Measurements from ENCODE around the gene BDKRB2.

Gene BDKRB2

GRCh38 chr14:96255501-96256366 lies 51.1 kb downstream of the BDKRB2 start, which contains the start of gene BDKRB1:
BDKRB1 (plus strand) TSS chr14:96256210; CDS start chr14:96263683, 7,473 bp downstream.
- DNase-seq = no peak

DNA sequence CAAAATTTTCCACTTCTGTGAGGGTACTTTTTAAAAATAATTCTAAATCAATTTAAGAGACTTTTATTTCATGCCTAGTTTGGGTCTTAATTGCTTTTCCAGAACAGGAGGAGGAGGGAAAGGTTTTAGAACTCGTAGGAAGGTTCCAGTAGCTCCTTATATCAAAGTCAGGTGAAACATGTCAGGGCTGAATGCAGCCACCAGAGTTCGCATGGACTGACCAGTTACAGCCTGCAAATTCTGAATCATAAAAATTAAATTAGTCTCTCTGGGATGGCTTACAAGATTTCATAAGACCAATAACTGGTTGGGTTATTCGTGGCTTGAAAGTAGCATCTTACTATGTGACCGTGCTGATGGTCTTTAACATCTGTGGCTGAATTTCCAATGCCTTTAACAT lies 51.8 kb downstream of the BDKRB2 start:
- DNase-seq = no peak

GRCh38 chr14:96257056-96257455 lies 52.4 kb downstream of the BDKRB2 start:
- no peak for DNase-seq

DNA sequence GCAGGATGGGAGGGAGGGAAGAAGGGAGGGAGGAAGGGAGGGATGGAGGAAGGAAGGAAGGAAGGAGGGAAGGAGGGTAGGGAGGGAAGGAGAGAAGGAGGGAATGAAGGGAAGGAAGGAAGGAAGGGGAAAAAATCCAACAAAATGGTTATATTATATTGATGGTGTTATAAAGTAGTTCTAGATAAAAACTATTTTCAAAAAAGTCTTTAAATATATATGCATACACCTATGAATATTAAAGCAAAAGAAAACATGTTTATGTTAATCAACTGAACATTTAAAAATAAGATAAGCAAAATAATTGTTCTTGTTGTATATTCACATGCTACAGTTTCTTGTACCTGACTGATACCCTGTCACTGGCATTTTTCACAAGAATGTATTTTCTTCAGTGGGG lies 53.3 kb downstream of the BDKRB2 start:
- no peak for DNase-seq

DNA sequence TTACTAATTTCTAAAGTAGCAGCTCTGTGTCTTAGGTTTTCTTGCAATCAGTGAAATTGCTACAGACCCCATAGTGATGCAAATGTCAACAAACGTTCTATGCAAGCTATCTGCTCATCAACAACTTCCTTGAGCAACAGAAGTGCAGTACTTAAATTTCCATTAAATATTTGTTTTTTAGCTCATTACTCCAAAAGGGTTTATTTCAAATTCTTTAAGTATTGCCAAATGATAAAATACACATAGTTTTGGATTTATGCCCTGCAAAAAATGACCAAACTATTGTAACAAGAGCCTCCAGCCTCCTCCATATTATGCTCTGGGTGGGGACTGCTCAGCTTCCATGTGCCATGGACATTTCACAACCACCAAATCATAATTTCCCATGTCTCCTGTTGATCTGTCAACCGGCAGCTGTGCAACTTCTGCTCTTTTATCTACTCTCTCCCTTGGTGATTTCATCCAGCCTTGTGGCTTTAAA lies 55.7 kb downstream of the BDKRB2 start:
- no peak for DNase-seq

DNA sequence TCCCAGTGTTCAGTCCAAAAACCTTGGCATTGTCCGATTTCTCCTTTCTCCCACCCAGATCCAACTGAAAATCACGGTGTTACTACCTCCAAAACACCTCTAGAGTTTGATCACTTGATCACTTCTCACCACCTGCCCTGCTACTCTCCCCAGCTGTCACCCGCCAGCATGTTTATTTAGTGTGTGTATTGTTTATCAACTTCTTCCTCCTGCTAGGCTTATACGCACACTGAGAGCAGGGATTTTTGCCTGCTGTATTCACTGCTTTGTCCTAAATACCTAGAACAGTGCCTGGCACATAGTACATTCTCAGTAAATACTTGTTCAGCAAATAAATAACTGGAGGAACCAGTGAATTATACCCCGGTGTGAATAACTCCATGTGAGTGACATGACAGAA lies 56.4 kb downstream of the BDKRB2 start:
- DNase-seq = no peak

GRCh38 chr14:96261772-96262655 lies 57.4 kb downstream of the BDKRB2 start:
- DNase-seq = no peak

DNA sequence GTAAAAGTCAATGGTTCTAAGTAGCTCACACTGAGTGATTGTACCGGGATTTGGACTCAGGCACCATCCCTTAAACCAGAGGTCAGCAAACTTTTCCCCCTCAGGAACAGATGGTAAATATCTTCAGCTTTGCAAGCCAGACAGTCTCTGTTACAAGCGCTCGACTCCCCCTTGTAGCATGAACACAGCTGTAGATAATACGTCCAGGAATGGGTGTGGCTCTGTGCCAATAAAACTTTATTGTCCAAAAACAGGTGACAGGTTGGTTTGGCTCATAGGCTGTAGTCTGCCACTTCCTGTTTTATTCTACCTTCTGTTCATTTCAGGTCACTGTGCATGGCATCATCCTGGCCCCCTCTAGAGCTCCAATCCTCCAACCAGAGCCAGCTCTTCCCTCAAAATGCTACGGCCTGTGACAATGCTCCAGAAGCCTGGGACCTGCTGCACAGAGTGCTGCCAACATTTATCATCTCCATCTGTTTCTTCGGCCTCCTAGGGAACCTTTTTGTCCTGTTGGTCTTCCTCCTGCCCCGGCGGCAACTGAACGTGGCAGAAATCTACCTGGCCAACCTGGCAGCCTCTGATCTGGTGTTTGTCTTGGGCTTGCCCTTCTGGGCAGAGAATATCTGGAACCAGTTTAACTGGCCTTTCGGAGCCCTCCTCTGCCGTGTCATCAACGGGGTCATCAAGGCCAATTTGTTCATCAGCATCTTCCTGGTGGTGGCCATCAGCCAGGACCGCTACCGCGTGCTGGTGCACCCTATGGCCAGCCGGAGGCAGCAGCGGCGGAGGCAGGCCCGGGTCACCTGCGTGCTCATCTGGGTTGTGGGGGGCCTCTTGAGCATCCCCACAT lies 58.9 kb downstream of the BDKRB2 start:
- peak; percentile 40 for DNase-seq

- DNase-seq = no peak
These were observed 59.5 kb downstream of the BDKRB2 start for GRCh38 chr14:96264200-96264553.

DNA sequence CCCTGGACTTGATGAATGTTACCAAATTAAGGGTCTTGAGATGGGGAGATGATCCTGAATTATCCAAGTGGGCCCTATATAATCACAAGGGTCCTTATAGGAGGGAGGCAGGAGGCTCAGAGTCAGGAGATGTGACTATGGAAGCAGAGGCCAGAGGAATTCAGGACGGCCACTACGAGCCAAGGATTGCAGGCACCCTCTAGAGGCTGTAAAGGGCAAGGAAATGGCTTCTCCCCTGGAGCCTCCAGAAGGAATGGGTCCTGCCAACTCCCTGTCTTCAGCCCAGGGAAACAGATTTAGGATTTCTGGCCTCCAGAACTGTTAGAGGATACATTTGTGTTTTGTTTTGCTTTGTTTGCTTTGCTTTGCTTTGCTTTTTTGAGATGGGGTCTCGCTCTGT lies 60.2 kb downstream of the BDKRB2 start:
- DNase-seq = no peak

DNA sequence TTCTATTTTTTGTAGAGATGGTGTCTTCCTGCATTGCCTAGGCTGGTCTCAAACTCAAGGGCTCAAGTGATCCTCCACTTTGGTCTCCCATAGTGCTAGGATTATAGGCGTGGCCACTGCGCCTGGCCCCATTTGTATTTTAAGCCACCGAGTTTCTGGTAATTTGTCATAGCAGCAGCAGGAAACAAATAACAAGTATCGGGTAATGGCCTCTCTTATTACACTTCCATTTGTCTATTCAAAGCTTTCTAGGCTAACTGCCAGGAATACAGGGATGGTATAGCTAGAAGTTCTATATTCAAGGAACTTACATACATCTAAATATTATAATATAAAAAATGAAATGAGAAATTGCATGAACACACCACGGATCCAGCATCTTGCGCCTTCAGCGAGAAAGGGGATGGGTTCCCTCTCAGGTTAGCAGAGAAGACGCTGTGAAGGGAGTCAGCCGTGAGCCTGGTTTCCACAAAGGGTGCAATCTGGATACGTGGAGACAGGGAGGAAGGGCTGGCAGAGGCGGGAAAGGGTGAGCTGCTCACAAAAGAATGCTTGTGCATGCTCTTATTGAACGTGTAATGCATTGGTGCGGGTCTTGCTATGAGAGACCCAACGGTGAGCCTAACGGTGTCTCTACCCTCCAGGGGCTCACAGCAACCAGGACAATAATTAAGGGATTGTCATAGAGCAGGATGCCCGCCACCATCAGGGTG lies 60.9 kb downstream of the BDKRB2 start:
- no peak for DNase-seq

- DNase-seq = no peak
These were observed 62.7 kb downstream of the BDKRB2 start for GRCh38 chr14:96267336-96267735.

GRCh38 chr14:96267916-96268315 lies 63.3 kb downstream of the BDKRB2 start:
- no peak for DNase-seq

- no peak for DNase-seq
These were observed 64.1 kb downstream of the BDKRB2 start for GRCh38 chr14:96268431-96269358.

- DNase-seq = no peak
These were observed 64.7 kb downstream of the BDKRB2 start for GRCh38 chr14:96269359-96269710.

GRCh38 chr14:96270565-96271420 lies 66.2 kb downstream of the BDKRB2 start:
- DNase-seq = no peak

DNA sequence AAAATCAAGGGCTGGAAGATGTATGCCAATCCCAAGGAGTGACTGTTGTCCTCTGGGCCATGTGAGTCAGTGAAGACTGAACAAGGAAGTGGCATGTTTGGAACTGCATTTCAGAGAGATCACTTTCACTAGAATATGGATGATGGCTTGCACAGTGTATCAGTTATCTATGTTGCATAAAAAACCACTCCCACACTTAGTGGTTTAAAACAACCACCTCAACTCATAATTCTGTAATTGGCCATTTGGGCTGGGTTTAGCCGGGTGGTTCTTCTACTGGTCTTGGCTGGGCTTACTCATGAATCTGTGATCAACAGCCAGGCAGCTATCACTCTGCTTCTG lies 66.8 kb downstream of the BDKRB2 start:
- no peak for DNase-seq

GRCh38 chr14:96272777-96273473 lies 68.3 kb downstream of the BDKRB2 start:
- no peak for DNase-seq

GRCh38 chr14:96273629-96274028 lies 69.0 kb downstream of the BDKRB2 start:
- DNase-seq = no peak

DNA sequence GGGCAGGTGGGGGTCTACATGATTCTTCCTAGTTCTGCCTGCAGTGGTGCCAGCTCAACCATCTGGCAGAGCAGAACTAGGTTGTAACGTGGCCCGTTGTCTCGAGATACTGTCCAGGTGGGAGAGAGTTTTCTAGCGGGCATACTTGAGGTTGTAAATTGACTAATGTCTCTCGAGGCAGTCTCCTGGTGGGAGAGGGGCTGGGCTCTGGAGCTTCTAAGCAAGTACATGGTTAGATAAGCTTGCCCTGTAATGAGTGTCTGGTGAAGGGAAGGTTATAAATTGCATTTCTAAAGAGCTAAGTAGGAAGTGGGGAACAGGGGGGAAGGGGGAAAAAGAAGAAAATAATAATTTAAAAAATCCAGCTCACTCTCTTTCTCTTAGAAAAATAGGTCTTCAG lies 69.5 kb downstream of the BDKRB2 start:
- DNase-seq = no peak

All from RPMI8226 (cell line).